Esophagus muscularis mucosa (tissue), 4 donors: ENCODE data around the gene DTD1. TPM values are rescaled to one million over a fixed set of nuclear protein-coding genes. Genes with fewer than 3 reads are reported as not detected.

Experiments
- DNase-seq: peaks from one replicate; pipeline ENCODE4 v3.0.0-alpha.2; 2017; ENCODE audit errors: extremely low spot score
- H3K27ac ChIP-seq, 4 donors: fragments of 200-600 bp; sonication (generic); replicated peaks in 1 of 4; 1 replicate in 3 of 4; 2 replicates in 1 of 4; pipeline ENCODE4 v1.5.1; 2016 to 2019; ENCODE audit warnings: mild to moderate bottlenecking in 1 of 4
- H3K27me3 ChIP-seq, 4 donors: fragments of 200-600 bp; sonication (generic); one replicate each; pipeline versions ENCODE4 v1.5.1 to v1.6.0; 2016 to 2019
- H3K36me3 ChIP-seq, 4 donors: fragments of 200-600 bp; sonication (generic); one replicate each; pipeline ENCODE4 v1.5.1; 2016 to 2019
- H3K4me1 ChIP-seq, 4 donors: fragments of 200-600 bp; sonication (generic); one replicate each; pipeline ENCODE4 v1.5.1; 2016 to 2019
- H3K4me3 ChIP-seq, 4 donors: fragments of 200-600 bp; sonication (generic); 1 replicate in 2 of 4; 2 replicates in 2 of 4; pipeline ENCODE4 v1.5.1; 2016 to 2019; ENCODE audit warnings: mild to moderate bottlenecking in 4 of 4, moderate library complexity in 1 of 4
- H3K9me3 ChIP-seq, 4 donors: fragments of 200-600 bp; sonication (generic); 1 replicate in 3 of 4; 2 replicates in 1 of 4; pipeline ENCODE4 v1.5.1; 2016 to 2019
- CTCF ChIP-seq, 3 experiments: fragments of 200-600 bp in 2 of 3; fragments of 450-650 bp in 1 of 3; sonication (generic) in 2 of 3; IDR thresholded peaks; one replicate each; pipeline ENCODE4 v1.5.1; 2017 to 2019; ENCODE audit warnings: antibody characterized with exemption in 3 of 3, mild to moderate bottlenecking in 2 of 3, moderate library complexity in 1 of 3
- EP300 ChIP-seq: sonication (generic); formaldehyde crosslinking; IDR thresholded peaks from one replicate; pipeline ENCODE4 v1.6.1; 2017; ENCODE audit warnings: antibody characterized with exemption
- POLR2A ChIP-seq: fragments of 450-650 bp; IDR thresholded peaks from one replicate; pipeline ENCODE4 v1.6.1; 2017; ENCODE audit warnings: antibody characterized with exemption, moderate library complexity, mild to moderate bottlenecking, low read depth
- POLR2AphosphoS5 ChIP-seq, 2 donors: sonication (generic); formaldehyde crosslinking; IDR thresholded peaks; one replicate each; pipeline ENCODE4 v1.6.1; 2017; ENCODE audit warnings: antibody characterized with exemption in 2 of 2
- WGBS: methylation state at CpG from one replicate; pipeline ENCODE4 v1.1.5; 2018; 5-methylcytosine and 5-hydroxymethylcytosine counted together
- intact Hi-C: fragments of 100-400 bp; cut with DNase I; formaldehyde crosslinking; loops from one replicate; pipeline ENCODE4 v1.15.1; 2023
- total RNA-seq, 4 donors: library from RNA; depleted of rRNA; stranded (reverse); fragments of >200 nt; gene quantifications; one replicate each; pipeline versions ENCODE4 v1.1.0 to v1.2.1, GENCODE V29; 2016

DTD1 gene
- total RNA-seq, 4 donors from 2014 or later, result 15.1 to 20.0 (median 17.5) TPM

- intact Hi-C loops, result no loop called here
- no peak for DNase-seq
- peak overlapping the region in 1 of 4 donors; percentile 4 for H3K27ac ChIP-seq
- TF ChIP-seq EP300 (no peak), POLR2AphosphoS5 (IDR thresholded peaks at IDR 0.05) (no peak), POLR2A (no peak), CTCF (IDR thresholded peaks at IDR 0.05) (no peak)
- no peak overlapping the region for H3K4me3 ChIP-seq
- H3K9me3 ChIP-seq, result no peaks in the 10 kb centered on the region
- no peaks in the 10 kb centered on the region for H3K36me3 ChIP-seq
- 84% methylated on average over 5 of the region's 5 CpGs for WGBS
- peaks cover 0 to 12% (median 8%) of the 10 kb centered on the region in 4 donors for H3K4me1 ChIP-seq
- H3K27me3 ChIP-seq, result no peaks in the 10 kb centered on the region
Measured at GRCh38 chr20:18738055-18738454, 150.2 kb downstream of the DTD1 start.

- Histone ChIP-seq H3K9me3 (no peaks in the 10 kb centered on the region), H3K4me1 (peaks cover 0 to 12% (median 8%) of the 10 kb centered on the region in 4 donors), H3K36me3 (no peaks in the 10 kb centered on the region), H3K27ac (peak overlapping the region in 1 of 4 donors; percentile 4), H3K27me3 (no peaks in the 10 kb centered on the region), H3K4me3 (no peak overlapping the region)
- TF ChIP-seq POLR2A, result no peak
- TF ChIP-seq POLR2AphosphoS5 (IDR thresholded peaks at IDR 0.05), result no peak
- TF ChIP-seq CTCF (IDR thresholded peaks at IDR 0.05), result no peak
- TF ChIP-seq EP300, result no peak
- DNase-seq, result no peak
- 100% methylated on average over 2 of the region's 2 CpGs for WGBS
- intact Hi-C loops, result no loop called here
Measured at GRCh38 chr20:18738888-18739287, 151.0 kb downstream of the DTD1 start.

DNA sequence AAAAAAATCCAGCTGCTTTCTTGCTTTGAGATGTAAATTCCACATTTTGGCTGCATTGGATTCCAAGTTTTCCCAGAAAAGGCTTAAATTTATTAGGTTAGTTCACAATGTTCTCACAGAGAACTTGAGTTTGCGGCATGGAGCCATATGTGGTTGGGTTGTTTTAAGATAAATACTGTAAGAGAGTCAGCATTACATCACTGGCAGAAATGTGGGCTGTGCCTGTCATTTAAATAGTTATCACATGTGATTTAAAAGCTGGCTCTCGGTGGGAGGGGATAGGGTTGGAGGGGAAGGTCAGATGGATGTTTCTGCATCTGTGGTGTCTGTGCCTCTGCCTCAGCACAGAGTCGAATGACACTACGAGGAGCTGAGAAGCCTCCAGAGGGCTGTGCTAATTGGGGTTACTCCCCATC, 151.9 kb downstream of the DTD1 start:
- Histone ChIP-seq H3K27ac (no peak overlapping the region), H3K9me3 (no peaks in the 10 kb centered on the region), H3K4me1 (peaks cover 0 to 12% (median 8%) of the 10 kb centered on the region in 4 donors), H3K4me3 (no peak overlapping the region), H3K27me3 (no peaks in the 10 kb centered on the region), H3K36me3 (peaks cover 0 to 9% (median 2%) of the 10 kb centered on the region in 4 donors)
- intact Hi-C loops, result no loop called here
- 56% methylated on average over 4 of the region's 4 CpGs for WGBS
- TF ChIP-seq POLR2AphosphoS5 (IDR thresholded peaks at IDR 0.05) (peak in 1 of 2 donors; percentile 6), EP300 (no peak)
- DNase-seq, result no peak

DNA sequence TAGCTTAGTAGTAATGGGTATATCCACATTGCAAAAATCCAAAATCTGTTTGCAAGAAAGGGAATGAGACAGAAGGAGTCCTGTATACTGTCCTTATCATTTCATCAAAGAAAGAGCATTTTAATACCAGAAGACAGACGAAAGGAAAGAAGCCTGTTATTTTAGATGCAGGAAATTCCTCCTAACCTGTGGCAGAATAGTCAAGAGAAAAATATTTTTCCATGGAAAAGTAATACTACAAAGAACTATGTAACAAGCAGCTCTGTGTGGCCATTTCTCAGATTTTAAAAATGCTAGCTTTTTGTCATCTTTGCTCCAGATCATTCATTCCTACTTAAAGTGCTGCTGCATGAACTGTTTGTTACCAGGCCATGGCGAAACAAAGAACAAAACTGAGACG, 152.9 kb downstream of the DTD1 start:
- 86% methylated on average over 3 of the region's 3 CpGs for WGBS
- intact Hi-C loops, result no loop called here
- Histone ChIP-seq H3K9me3 (no peaks in the 10 kb centered on the region), H3K27ac (no peak overlapping the region), H3K36me3 (peaks cover 4 to 17% (median 10%) of the 10 kb centered on the region in 4 donors), H3K4me3 (no peak overlapping the region), H3K4me1 (peaks cover 0 to 12% (median 8%) of the 10 kb centered on the region in 4 donors), H3K27me3 (no peaks in the 10 kb centered on the region)
- TF ChIP-seq CTCF (IDR thresholded peaks at IDR 0.05), result no peak
- no peak for TF ChIP-seq EP300
- TF ChIP-seq POLR2AphosphoS5 (IDR thresholded peaks at IDR 0.05), result no peak
- TF ChIP-seq POLR2A, result no peak
- DNase-seq, result no peak

DNA sequence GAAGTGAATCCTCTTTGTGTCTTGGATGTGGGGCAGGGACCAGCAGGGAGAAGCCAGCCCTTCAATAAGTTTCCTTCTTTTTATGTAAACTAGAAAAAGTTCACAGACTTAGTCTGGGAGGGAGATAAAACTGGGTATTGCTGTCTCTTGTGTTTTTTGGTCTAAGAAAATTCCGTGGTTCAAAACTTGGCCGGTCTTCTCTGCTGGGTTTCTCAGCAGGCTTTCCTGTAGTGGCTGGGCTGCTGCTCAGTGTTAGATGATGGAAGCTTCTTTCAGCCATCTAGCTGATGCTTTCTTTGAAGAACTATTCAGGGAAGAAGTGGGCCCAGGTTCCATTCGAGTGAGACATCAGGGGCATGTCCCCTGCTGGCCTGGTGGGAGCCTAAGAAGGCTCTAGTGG, 155.0 kb downstream of the DTD1 start:
- Histone ChIP-seq H3K9me3 (no peaks in the 10 kb centered on the region), H3K4me3 (no peak overlapping the region), H3K27ac (no peak overlapping the region), H3K4me1 (peaks cover 0 to 12% (median 8%) of the 10 kb centered on the region in 4 donors), H3K36me3 (peaks cover 4 to 28% (median 16%) of the 10 kb centered on the region in 4 donors), H3K27me3 (no peaks in the 10 kb centered on the region)
- DNase-seq, result no peak
- TF ChIP-seq POLR2AphosphoS5 (IDR thresholded peaks at IDR 0.05), result no peak
- no peak for TF ChIP-seq EP300
- no peak for TF ChIP-seq CTCF (IDR thresholded peaks at IDR 0.05)
- TF ChIP-seq POLR2A, result no peak
- intact Hi-C loops, result no loop called here
- 83% methylated on average over 3 of the region's 3 CpGs for WGBS
